ENCODE measurements around the gene RABGAP1L.

DNA sequence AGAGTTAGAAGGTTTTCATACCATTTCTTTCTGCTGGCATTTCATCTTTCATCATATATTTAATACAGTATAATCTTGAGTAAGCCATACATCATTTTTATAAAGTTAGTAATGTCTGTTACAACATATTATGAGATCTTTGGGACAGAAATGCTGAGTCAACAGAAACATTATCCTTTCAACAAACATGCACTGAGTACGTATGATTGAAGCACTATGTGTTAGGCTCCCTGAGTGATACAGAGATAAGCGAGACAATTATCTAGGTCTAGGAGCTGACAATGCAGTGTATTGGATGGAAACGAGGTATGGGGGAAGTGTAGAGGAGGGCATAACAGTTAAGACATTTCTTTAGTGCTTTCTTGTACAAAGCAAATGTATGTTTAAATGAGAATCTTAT lies 268.7 kb downstream of the RABGAP1L start:
- TF ChIP-seq, protein P1, sequence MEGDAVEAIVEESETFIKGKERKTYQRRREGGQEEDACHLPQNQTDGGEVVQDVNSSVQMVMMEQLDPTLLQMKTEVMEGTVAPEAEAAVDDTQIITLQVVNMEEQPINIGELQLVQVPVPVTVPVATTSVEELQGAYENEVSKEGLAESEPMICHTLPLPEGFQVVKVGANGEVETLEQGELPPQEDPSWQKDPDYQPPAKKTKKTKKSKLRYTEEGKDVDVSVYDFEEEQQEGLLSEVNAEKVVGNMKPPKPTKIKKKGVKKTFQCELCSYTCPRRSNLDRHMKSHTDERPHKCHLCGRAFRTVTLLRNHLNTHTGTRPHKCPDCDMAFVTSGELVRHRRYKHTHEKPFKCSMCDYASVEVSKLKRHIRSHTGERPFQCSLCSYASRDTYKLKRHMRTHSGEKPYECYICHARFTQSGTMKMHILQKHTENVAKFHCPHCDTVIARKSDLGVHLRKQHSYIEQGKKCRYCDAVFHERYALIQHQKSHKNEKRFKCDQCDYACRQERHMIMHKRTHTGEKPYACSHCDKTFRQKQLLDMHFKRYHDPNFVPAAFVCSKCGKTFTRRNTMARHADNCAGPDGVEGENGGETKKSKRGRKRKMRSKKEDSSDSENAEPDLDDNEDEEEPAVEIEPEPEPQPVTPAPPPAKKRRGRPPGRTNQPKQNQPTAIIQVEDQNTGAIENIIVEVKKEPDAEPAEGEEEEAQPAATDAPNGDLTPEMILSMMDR (IDR thresholded peaks at IDR 0.05) = no peak
- no peak for TF ChIP-seq POLR2A (IDR thresholded peaks at IDR 0.05)
- TF ChIP-seq POLR2AphosphoS5 (IDR thresholded peaks at IDR 0.05) = no peak
- no peak for TF ChIP-seq EP300 (IDR thresholded peaks at IDR 0.05)
